Fibroblast of villous mesenchyme (primary cell): ENCODE measurements around the gene ALG11. TPM values are rescaled to one million over a fixed set of nuclear protein-coding genes. Genes with fewer than 3 reads are reported as not detected.

Source experiments
- DNase-seq: peaks from one replicate; pipeline ENCODE4 v3.0.0-alpha.2; 2010; ENCODE audit warnings: low read depth
- H3K4me3 ChIP-seq: 2 replicates; pipeline ENCODE4 v1.5.1; 2011; ENCODE audit warnings: low read depth, mild to moderate bottlenecking, low read length
- CTCF ChIP-seq: IDR thresholded peaks from 2 replicates; pipeline ENCODE4 v1.5.1; 2012; ENCODE audit warnings: low read depth, mild to moderate bottlenecking, low read length; ENCODE audit not compliant: insufficient read depth
- total RNA-seq: library from RNA; depleted of rRNA; stranded (reverse); fragments of >200 nt; gene quantifications from 2 replicates; pipeline ENCODE4 v1.2.3, GENCODE V29; 2012

The ALG11 gene
- total RNA-seq, 1 donor = 26.3 TPM

GRCh38 chr13:51988988-51989618 lies 23.1 kb upstream of the ALG11 start:
- no peak for TF ChIP-seq CTCF
- no peak overlapping the region for H3K4me3 ChIP-seq
- no peak for DNase-seq

GRCh38 chr13:51993713-51994112 lies 18.5 kb upstream of the ALG11 start:
- H3K4me3 ChIP-seq = no peak overlapping the region
- no peak for TF ChIP-seq CTCF
- no peak for DNase-seq

DNA sequence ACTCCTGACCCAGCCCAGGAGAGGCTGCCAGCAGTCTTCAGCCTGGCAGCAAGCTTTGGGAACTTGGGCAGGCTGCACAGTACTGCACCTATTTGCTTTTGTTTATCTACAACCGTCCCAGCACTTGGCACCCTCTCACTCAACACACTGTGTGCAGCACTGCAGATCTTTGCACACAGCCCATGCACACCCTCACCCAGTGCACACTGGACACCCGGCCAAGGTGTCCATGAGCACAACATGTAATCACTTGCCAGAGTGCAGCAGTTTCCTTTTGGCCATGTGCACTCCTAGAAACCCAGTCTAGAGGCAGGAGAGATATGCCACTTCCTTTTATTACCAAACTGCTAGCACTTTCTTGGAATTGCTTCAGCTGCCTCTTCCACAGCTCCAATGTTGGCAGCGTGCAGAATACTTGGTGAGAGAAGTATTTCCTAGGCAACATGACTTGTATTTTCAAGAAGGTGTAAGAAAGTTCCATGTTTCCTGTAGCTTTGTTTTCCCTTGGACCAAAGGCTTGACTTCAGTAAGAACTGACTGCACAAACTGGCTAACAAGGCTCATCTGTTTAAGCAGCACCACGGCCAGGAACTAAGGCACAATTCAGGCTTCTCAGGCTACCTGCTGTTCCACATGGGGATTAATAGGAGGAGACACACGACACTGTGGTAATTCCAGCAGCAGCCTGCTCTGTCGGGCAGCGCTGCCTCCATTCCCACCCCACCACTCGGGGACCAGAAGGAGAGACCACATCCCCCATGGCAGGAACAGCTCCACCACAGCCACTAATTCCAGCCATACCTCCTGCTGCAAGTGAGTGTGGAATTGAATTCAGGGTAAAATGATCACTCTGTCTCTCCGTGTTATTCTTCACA lies 16.3 kb upstream of the ALG11 start:
- no peak overlapping the region for H3K4me3 ChIP-seq
- TF ChIP-seq CTCF = no peak
- DNase-seq = no peak

DNA sequence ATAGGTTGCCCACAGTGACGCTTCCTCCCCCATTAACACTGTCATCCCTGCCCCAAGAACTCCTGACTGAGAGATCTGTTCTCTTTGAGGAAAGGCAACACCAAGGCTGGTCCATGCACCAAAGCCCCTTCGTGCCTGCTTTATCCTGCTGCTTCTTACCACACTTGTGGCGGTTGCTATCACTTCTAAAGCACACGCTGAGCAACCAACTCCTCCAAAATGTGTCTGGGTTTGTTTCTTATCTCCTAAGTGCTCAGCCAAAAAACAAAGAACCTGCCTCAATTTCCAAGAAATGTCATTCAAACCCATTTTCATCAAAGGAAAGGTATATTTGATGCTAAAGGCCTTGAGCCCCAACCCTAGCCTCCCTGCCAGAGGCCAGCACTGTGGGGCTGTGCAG lies 15.6 kb upstream of the ALG11 start:
- TF ChIP-seq CTCF = no peak
- DNase-seq = no peak
- no peak overlapping the region for H3K4me3 ChIP-seq

- TF ChIP-seq CTCF = no peak
- H3K4me3 ChIP-seq = no peak overlapping the region
- DNase-seq = no peak
These were observed 15.0 kb upstream of the ALG11 start for GRCh38 chr13:51997186-51997585.

- no peak for TF ChIP-seq CTCF
- H3K4me3 ChIP-seq = no peak overlapping the region
- DNase-seq = no peak
These were observed 14.4 kb upstream of the ALG11 start for GRCh38 chr13:51997641-51998330.
